Ovary (tissue), 3 donors: Measurements from ENCODE around the gene HOOK2.

Experiments
- CTCF ChIP-seq, 3 donors: fragments of 450-650 bp in 2 of 3; fragments of 200-600 bp in 1 of 3; IDR thresholded peaks; one replicate each; pipeline versions ENCODE4 v1.5.1 to v1.8.0; 2016 to 2022; ENCODE audit warnings: antibody characterized with exemption in 3 of 3, mild to moderate bottlenecking in 1 of 3
- EP300 ChIP-seq: sonication (generic); formaldehyde crosslinking; IDR thresholded peaks from one replicate; pipeline ENCODE4 v1.6.1; 2017; ENCODE audit warnings: antibody characterized with exemption
- POLR2A ChIP-seq: fragments of 450-650 bp; IDR thresholded peaks from one replicate; pipeline ENCODE4 v1.6.1; 2017; ENCODE audit warnings: antibody characterized with exemption, mild to moderate bottlenecking, moderate library complexity
- donor health status: DM: no; HTN: no; CAD: no.

- TF ChIP-seq CTCF (IDR thresholded peaks at IDR 0.05) (peak in 1 of 3 donors; percentile 13), EP300 (no peak), POLR2A (no peak)
Measured at GRCh38 chr19:12792051-12792852, 16.9 kb upstream of the HOOK2 start.
